Measurements from ENCODE around the gene MELK.

Gene MELK

GRCh38 chr9:36691671-36692070 lies 119.0 kb downstream of the MELK start:
- no peak overlapping the region for H3K27ac ChIP-seq (ENCODE audit: low read depth, low read length)
- no peaks in the 10 kb centered on the region for H3K27me3 ChIP-seq (ENCODE audit: control insufficient read depth in 1 of 2, insufficient read depth in 2 of 2, low read length in 2 of 2)
- no peaks in the 10 kb centered on the region for H3K9me3 ChIP-seq (ENCODE audit: control insufficient read depth in 1 of 2, low read length in 2 of 2)
- no peak overlapping the region for H3K4me3 ChIP-seq (ENCODE audit: low read depth in 1 of 2, low read length in 2 of 2)
- H3K4me1 ChIP-seq (ENCODE audit: control insufficient read depth in 1 of 2, insufficient read depth in 2 of 2, low read length in 2 of 2), result no peaks in the 10 kb centered on the region
- no peaks in the 10 kb centered on the region for H3K36me3 ChIP-seq (ENCODE audit: control insufficient read depth in 1 of 2, insufficient read depth in 2 of 2, low read length in 2 of 2)
- no peak overlapping the region for H3K9ac ChIP-seq (ENCODE audit: low read depth in 1 of 2, low read length in 2 of 2)

DNA sequence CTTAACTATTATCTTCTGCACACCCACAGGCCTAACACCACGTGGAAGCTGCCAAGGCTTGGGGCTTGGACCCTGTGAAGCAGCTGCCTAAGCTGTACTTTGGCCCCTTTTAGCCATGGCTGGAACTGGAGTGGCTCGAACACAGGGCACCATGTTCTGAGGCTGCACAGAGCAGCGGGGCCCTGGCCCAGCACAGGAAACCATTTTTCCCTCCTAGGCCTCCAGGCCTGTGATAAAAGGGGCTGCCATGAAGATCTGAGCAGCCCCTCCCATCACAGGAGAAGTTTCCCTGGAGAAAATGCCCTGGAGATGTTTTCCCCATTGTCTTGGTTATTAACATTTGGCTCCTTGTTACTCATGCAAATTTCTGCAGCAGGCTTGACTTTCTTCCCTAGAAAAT lies 126.3 kb downstream of the MELK start:
- H3K4me1 ChIP-seq (ENCODE audit: control insufficient read depth in 1 of 2, insufficient read depth in 2 of 2, low read length in 2 of 2), result no peaks in the 10 kb centered on the region
- H3K36me3 ChIP-seq (ENCODE audit: control insufficient read depth in 1 of 2, insufficient read depth in 2 of 2, low read length in 2 of 2), result no peaks in the 10 kb centered on the region
- H3K27me3 ChIP-seq (ENCODE audit: control insufficient read depth in 1 of 2, insufficient read depth in 2 of 2, low read length in 2 of 2), result no peaks in the 10 kb centered on the region
- H3K4me3 ChIP-seq (ENCODE audit: low read depth in 1 of 2, low read length in 2 of 2), result no peak overlapping the region
- no peak overlapping the region for H3K9ac ChIP-seq (ENCODE audit: low read depth in 1 of 2, low read length in 2 of 2)
- H3K9me3 ChIP-seq (ENCODE audit: control insufficient read depth in 1 of 2, low read length in 2 of 2), result peaks cover 4 to 6% of the 10 kb centered on the region in 2 donors
- H3K27ac ChIP-seq (ENCODE audit: low read depth, low read length), result no peak overlapping the region

- Histone ChIP-seq H3K9me3 (ENCODE audit: control insufficient read depth in 1 of 2, low read length in 2 of 2) (no peaks in the 10 kb centered on the region), H3K4me3 (ENCODE audit: low read depth in 1 of 2, low read length in 2 of 2) (no peak overlapping the region), H3K4me1 (ENCODE audit: control insufficient read depth in 1 of 2, insufficient read depth in 2 of 2, low read length in 2 of 2) (no peaks in the 10 kb centered on the region), H3K27me3 (ENCODE audit: control insufficient read depth in 1 of 2, insufficient read depth in 2 of 2, low read length in 2 of 2) (no peaks in the 10 kb centered on the region), H3K27ac (ENCODE audit: low read depth, low read length) (no peak overlapping the region), H3K36me3 (ENCODE audit: control insufficient read depth in 1 of 2, insufficient read depth in 2 of 2, low read length in 2 of 2) (no peaks in the 10 kb centered on the region), H3K9ac (ENCODE audit: low read depth in 1 of 2, low read length in 2 of 2) (no peak overlapping the region)
Observed at GRCh38 chr9:36704148-36704547, 131.5 kb downstream of the MELK start.

- Histone ChIP-seq H3K27me3 (ENCODE audit: control insufficient read depth in 1 of 2, insufficient read depth in 2 of 2, low read length in 2 of 2) (peaks cover 0 to 4% of the 10 kb centered on the region in 2 donors), H3K4me1 (ENCODE audit: control insufficient read depth in 1 of 2, insufficient read depth in 2 of 2, low read length in 2 of 2) (no peaks in the 10 kb centered on the region), H3K4me3 (ENCODE audit: low read depth in 1 of 2, low read length in 2 of 2) (no peak overlapping the region), H3K9me3 (ENCODE audit: control insufficient read depth in 1 of 2, low read length in 2 of 2) (no peaks in the 10 kb centered on the region), H3K36me3 (ENCODE audit: control insufficient read depth in 1 of 2, insufficient read depth in 2 of 2, low read length in 2 of 2) (no peaks in the 10 kb centered on the region), H3K9ac (ENCODE audit: low read depth in 1 of 2, low read length in 2 of 2) (no peak overlapping the region), H3K27ac (ENCODE audit: low read depth, low read length) (no peak overlapping the region)
Observed at GRCh38 chr9:36713515-36714490, 141.1 kb downstream of the MELK start.

- peaks cover 0 to 4% of the 10 kb centered on the region in 2 donors for H3K27me3 ChIP-seq (ENCODE audit: control insufficient read depth in 1 of 2, insufficient read depth in 2 of 2, low read length in 2 of 2)
- no peaks in the 10 kb centered on the region for H3K4me1 ChIP-seq (ENCODE audit: control insufficient read depth in 1 of 2, insufficient read depth in 2 of 2, low read length in 2 of 2)
- H3K27ac ChIP-seq (ENCODE audit: low read depth, low read length), result no peak overlapping the region
Observed at GRCh38 chr9:36716496-36716895, 143.8 kb downstream of the MELK start.

GRCh38 chr9:36717276-36717675 lies 144.6 kb downstream of the MELK start:
- Histone ChIP-seq H3K27me3 (ENCODE audit: control insufficient read depth in 1 of 2, insufficient read depth in 2 of 2, low read length in 2 of 2) (peaks cover 0 to 4% of the 10 kb centered on the region in 2 donors), H3K9ac (ENCODE audit: low read depth in 1 of 2, low read length in 2 of 2) (no peak overlapping the region), H3K36me3 (ENCODE audit: control insufficient read depth in 1 of 2, insufficient read depth in 2 of 2, low read length in 2 of 2) (no peaks in the 10 kb centered on the region), H3K27ac (ENCODE audit: low read depth, low read length) (no peak overlapping the region), H3K4me3 (ENCODE audit: low read depth in 1 of 2, low read length in 2 of 2) (no peak overlapping the region), H3K4me1 (ENCODE audit: control insufficient read depth in 1 of 2, insufficient read depth in 2 of 2, low read length in 2 of 2) (no peaks in the 10 kb centered on the region), H3K9me3 (ENCODE audit: control insufficient read depth in 1 of 2, low read length in 2 of 2) (no peaks in the 10 kb centered on the region)

More at GRCh38 chr9:36716496-36716895, 143.8 kb downstream of the MELK start:
- Histone ChIP-seq H3K36me3 (ENCODE audit: control insufficient read depth in 1 of 2, insufficient read depth in 2 of 2, low read length in 2 of 2) (no peaks in the 10 kb centered on the region), H3K9ac (ENCODE audit: low read depth in 1 of 2, low read length in 2 of 2) (no peak overlapping the region), H3K4me3 (ENCODE audit: low read depth in 1 of 2, low read length in 2 of 2) (no peak overlapping the region), H3K9me3 (ENCODE audit: control insufficient read depth in 1 of 2, low read length in 2 of 2) (no peaks in the 10 kb centered on the region)

DNA sequence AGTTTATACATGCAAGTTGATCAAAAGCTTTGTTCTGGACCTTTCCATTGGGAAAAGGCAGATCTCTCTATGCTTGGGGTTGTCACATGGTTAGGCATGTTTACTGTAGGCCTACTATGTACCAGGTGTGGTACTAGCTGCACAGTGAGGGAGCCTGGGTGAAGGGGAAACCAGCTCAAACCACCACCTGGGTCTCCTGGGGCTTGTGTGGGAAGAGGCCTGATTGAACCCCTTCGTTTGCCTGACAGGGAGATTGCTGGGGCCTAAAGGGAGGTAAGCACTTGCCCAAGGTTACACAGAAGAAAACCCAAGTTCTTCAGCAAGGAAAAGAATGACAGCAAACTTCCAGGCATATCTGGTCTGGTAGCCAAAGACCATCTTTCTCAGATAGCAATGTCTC lies 145.9 kb downstream of the MELK start:
- H3K27ac ChIP-seq (ENCODE audit: low read depth, low read length), result no peak overlapping the region
- no peak overlapping the region for H3K9ac ChIP-seq (ENCODE audit: low read depth in 1 of 2, low read length in 2 of 2)
- no peaks in the 10 kb centered on the region for H3K4me1 ChIP-seq (ENCODE audit: control insufficient read depth in 1 of 2, insufficient read depth in 2 of 2, low read length in 2 of 2)
- H3K4me3 ChIP-seq (ENCODE audit: low read depth in 1 of 2, low read length in 2 of 2), result no peak overlapping the region
- no peaks in the 10 kb centered on the region for H3K36me3 ChIP-seq (ENCODE audit: control insufficient read depth in 1 of 2, insufficient read depth in 2 of 2, low read length in 2 of 2)
- H3K9me3 ChIP-seq (ENCODE audit: control insufficient read depth in 1 of 2, low read length in 2 of 2), result no peaks in the 10 kb centered on the region
- peaks cover 0 to 4% of the 10 kb centered on the region in 2 donors for H3K27me3 ChIP-seq (ENCODE audit: control insufficient read depth in 1 of 2, insufficient read depth in 2 of 2, low read length in 2 of 2)

DNA sequence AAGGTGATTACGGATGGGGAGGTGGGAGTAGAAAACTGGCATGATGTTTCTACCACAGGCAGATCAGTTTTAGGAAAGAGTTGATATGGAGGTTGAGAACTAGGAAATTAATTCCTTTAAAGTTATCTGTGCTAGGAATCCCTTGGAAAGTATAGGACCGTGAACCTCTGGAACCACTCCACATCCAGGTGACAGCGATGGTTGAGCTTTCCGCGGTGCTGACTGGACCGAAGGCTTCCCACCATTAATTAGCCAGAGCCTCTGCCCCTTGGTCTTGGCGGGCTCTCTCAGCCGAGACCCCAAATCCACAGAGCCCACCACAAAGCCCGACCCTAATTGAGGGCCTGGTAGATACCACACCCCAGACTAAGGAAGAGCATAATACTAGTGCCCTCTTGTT lies 147.3 kb downstream of the MELK start:
- Histone ChIP-seq H3K27me3 (ENCODE audit: control insufficient read depth in 1 of 2, insufficient read depth in 2 of 2, low read length in 2 of 2) (peaks cover 0 to 4% of the 10 kb centered on the region in 2 donors), H3K4me3 (ENCODE audit: low read depth in 1 of 2, low read length in 2 of 2) (no peak overlapping the region), H3K9me3 (ENCODE audit: control insufficient read depth in 1 of 2, low read length in 2 of 2) (no peaks in the 10 kb centered on the region), H3K27ac (ENCODE audit: low read depth, low read length) (no peak overlapping the region), H3K36me3 (ENCODE audit: control insufficient read depth in 1 of 2, insufficient read depth in 2 of 2, low read length in 2 of 2) (no peaks in the 10 kb centered on the region), H3K9ac (ENCODE audit: low read depth in 1 of 2, low read length in 2 of 2) (no peak overlapping the region), H3K4me1 (ENCODE audit: control insufficient read depth in 1 of 2, insufficient read depth in 2 of 2, low read length in 2 of 2) (no peaks in the 10 kb centered on the region)

DNA sequence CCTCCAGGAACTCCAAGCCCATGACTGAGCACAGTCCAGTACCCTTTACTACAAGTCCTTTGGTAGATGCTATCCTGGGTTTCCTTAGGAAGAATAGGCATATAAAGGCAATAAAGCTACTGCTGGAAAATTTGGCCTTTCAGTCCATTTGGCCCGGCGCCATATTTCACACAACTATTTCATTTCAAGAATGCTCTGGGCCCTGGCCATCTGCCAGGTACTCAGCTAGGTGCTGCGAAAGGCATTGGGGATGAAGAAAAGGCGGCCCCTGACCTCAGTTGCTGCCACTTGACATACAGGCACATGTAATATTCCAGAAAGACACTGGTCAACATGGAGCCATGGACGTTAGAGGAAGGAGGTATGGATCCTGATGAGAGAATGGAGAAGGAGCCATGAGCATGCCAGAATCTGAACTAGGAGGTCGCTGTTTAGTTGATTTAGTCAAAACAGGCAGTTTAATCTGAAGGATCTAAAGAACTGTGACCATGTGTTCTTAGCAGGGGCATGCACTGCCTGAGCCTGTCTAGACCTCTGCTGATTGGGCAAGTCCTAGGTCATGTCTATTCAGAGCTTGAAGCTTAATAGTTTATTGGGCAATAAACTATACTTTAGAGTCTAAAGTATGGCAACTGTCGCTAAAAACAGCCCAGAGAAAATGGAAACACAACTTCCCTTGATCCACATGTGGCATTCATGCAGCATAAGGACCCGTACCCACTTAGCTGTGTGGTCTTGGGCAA lies 149.3 kb downstream of the MELK start:
- Histone ChIP-seq H3K9ac (ENCODE audit: low read depth in 1 of 2, low read length in 2 of 2) (no peak overlapping the region), H3K4me3 (ENCODE audit: low read depth in 1 of 2, low read length in 2 of 2) (no peak overlapping the region)

DNA sequence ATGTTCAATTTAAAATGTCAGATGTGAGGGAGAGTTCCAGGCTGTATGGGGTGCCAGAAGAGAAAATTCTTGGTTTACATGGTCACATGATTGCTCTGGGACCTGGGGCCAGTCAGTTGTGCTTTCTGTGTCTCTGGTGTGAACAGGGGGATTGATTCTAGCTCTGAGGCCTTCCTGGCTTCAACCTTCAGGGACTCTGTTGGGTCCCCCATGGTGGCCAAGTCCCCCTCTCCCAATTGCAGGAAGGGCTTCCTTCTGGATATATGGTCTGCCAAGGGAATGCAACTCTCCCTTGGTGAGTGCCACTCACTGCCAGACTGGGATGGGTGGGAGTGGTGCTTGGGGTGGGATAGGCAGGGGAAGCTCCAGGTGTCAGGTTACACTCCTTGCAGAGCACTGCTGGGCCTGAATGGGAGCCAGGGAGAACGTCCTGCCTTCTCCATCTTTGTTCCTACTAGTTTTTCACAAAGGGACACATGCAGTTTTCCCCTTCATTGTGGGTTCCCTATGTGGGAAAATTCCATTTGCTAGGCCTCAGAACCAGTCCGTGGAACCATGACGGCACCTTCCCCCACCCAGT lies 153.2 kb downstream of the MELK start:
- H3K9me3 ChIP-seq (ENCODE audit: control insufficient read depth in 1 of 2, low read length in 2 of 2), result no peaks in the 10 kb centered on the region
- no peak overlapping the region for H3K9ac ChIP-seq (ENCODE audit: low read depth in 1 of 2, low read length in 2 of 2)
- H3K36me3 ChIP-seq (ENCODE audit: control insufficient read depth in 1 of 2, insufficient read depth in 2 of 2, low read length in 2 of 2), result no peaks in the 10 kb centered on the region
- no peaks in the 10 kb centered on the region for H3K4me1 ChIP-seq (ENCODE audit: control insufficient read depth in 1 of 2, insufficient read depth in 2 of 2, low read length in 2 of 2)
- H3K27ac ChIP-seq (ENCODE audit: low read depth, low read length), result no peak overlapping the region
- H3K4me3 ChIP-seq (ENCODE audit: low read depth in 1 of 2, low read length in 2 of 2), result no peak overlapping the region
- H3K27me3 ChIP-seq (ENCODE audit: control insufficient read depth in 1 of 2, insufficient read depth in 2 of 2, low read length in 2 of 2), result no peaks in the 10 kb centered on the region

More for the DNA sequence above, 149.3 kb downstream of the MELK start:
- Histone ChIP-seq H3K27ac (ENCODE audit: low read depth, low read length) (no peak overlapping the region), H3K27me3 (ENCODE audit: control insufficient read depth in 1 of 2, insufficient read depth in 2 of 2, low read length in 2 of 2) (peaks cover 0 to 4% of the 10 kb centered on the region in 2 donors), H3K4me1 (ENCODE audit: control insufficient read depth in 1 of 2, insufficient read depth in 2 of 2, low read length in 2 of 2) (no peaks in the 10 kb centered on the region), H3K9me3 (ENCODE audit: control insufficient read depth in 1 of 2, low read length in 2 of 2) (no peaks in the 10 kb centered on the region), H3K36me3 (ENCODE audit: control insufficient read depth in 1 of 2, insufficient read depth in 2 of 2, low read length in 2 of 2) (no peaks in the 10 kb centered on the region)
